CD4-positive, alpha-beta memory T cell (primary cell): ENCODE measurements around the gene MBNL1. TPM values are rescaled to one million over a fixed set of nuclear protein-coding genes. Genes with fewer than 3 reads are reported as not detected.
A peak's percentile ranks its signal among the peaks of the same experiment; 100 is the strongest.

Experiments
- CTCF ChIA-PET: fragments of 350-600 bp; sonication (Branson Sonifier 250); formaldehyde crosslinking; loops from one replicate; lab custom pipeline; 2021; ENCODE audit warnings: inconsistent platforms; ENCODE audit not compliant: partially characterized antibody; lab: Charles Lee
- POLR2A ChIA-PET: fragments of 350-600 bp; sonication (Branson Sonifier 250); formaldehyde crosslinking; loops from one replicate; lab custom pipeline; 2021; ENCODE audit not compliant: partially characterized antibody; lab: Charles Lee
- DNase-seq, 5 donors: peaks; one replicate each; pipeline versions ENCODE4 v3.0.0 to v3.0.0-alpha.2; 2020 to 2022; ENCODE audit warnings: mixed read lengths in 1 of 5
- H3K27ac ChIP-seq: one replicate; pipeline ENCODE4 v1.7.0; 2013; ENCODE audit warnings: low read depth, low read length
- H3K27me3 ChIP-seq: 2 replicates; pipeline ENCODE4 v1.7.0; 2013; ENCODE audit warnings: mild to moderate bottlenecking, low read length, moderate library complexity; ENCODE audit not compliant: insufficient read depth
- H3K36me3 ChIP-seq: 2 replicates; pipeline ENCODE4 v1.7.0; 2013; ENCODE audit warnings: mild to moderate bottlenecking, low read length, moderate library complexity; ENCODE audit not compliant: insufficient read depth
- H3K4me1 ChIP-seq: 2 replicates; pipeline ENCODE4 v1.7.0; 2013; ENCODE audit warnings: mild to moderate bottlenecking, low read length, moderate library complexity; ENCODE audit not compliant: insufficient read depth
- H3K4me3 ChIP-seq, 2 donors: one replicate each; pipeline ENCODE4 v1.7.0; 2013; ENCODE audit warnings: low read length in 2 of 2, mild to moderate bottlenecking in 1 of 2
- H3K9me3 ChIP-seq, 2 donors: one replicate each; pipeline ENCODE4 v1.7.0; 2013; ENCODE audit warnings: low read length in 2 of 2, control low read depth in 1 of 2; ENCODE audit not compliant: control insufficient read depth in 1 of 2
- H3K27ac Mint-ChIP-seq, 7 donors: one replicate each; pipeline ENCODE4 v1.8.0; 2020 to 2021; ENCODE audit warnings: mixed read lengths in 7 of 7, mild to moderate bottlenecking in 6 of 7, inconsistent platforms in 3 of 7, moderate library complexity in 3 of 7
- H3K27me3 Mint-ChIP-seq, 2 donors: one replicate each; pipeline ENCODE4 v1.8.0; 2020 to 2021; ENCODE audit warnings: mixed read lengths in 2 of 2
- H3K36me3 Mint-ChIP-seq, 2 donors: one replicate each; pipeline ENCODE4 v1.8.0; 2020 to 2021; ENCODE audit warnings: mixed read lengths in 2 of 2, inconsistent platforms in 1 of 2, mild to moderate bottlenecking in 1 of 2
- H3K4me1 Mint-ChIP-seq, 4 donors: one replicate each; pipeline ENCODE4 v1.8.0; 2020 to 2021; ENCODE audit warnings: mixed read lengths in 4 of 4, mild to moderate bottlenecking in 1 of 4
- H3K4me3 Mint-ChIP-seq, 8 donors: one replicate each; pipeline ENCODE4 v1.8.0; 2020 to 2021; ENCODE audit warnings: mixed read lengths in 8 of 8, mild to moderate bottlenecking in 7 of 8, moderate library complexity in 6 of 8, inconsistent platforms in 3 of 8
- H3K9me3 Mint-ChIP-seq, 8 donors: one replicate each; pipeline ENCODE4 v1.8.0; 2020 to 2021; ENCODE audit warnings: mixed read lengths in 8 of 8, mild to moderate bottlenecking in 5 of 8, inconsistent platforms in 3 of 8, moderate library complexity in 1 of 8
- intact Hi-C: fragments of 100-400 bp; cut with micrococcal nuclease; formaldehyde crosslinking; loops from one replicate; pipeline ENCODE4 v1.15.1; 2023
- polyA plus RNA-seq, 2 donors: library from polyadenylated mRNA; unstranded; fragments of 300-500 nt; fragmentation: Illumina TruSeq; gene quantifications; one replicate each; pipeline ENCODE4 v1.2.3, GENCODE V29; 2021
- total RNA-seq, 2 experiments: library from RNA; stranded (reverse); gene quantifications; one replicate each; pipeline ENCODE4 v1.2.3, GENCODE V29; 2021

The MBNL1 gene
- total and polyA plus RNA-seq, 4 experiments from 2014 or later: 289 to 430 (median 361) TPM

GRCh38 chr3:152382312-152383135 lies 113.8 kb downstream of the MBNL1 start:
- DNase-seq: no peak
- ChIA-PET POLR2A (interaction anchor here (0.8 to 1.8 kb wide), 7 partner anchors 9 to 139 kb away, joined by 3 to 6 read pairs (median 3); no protein-coding TSS in a partner anchor), CTCF (interaction anchor here (1.2 to 1.4 kb wide), 2 partner anchors 9 to 199 kb away, joined by 3 to 5 read pairs; no protein-coding TSS in a partner anchor)
- Mint-ChIP-seq H3K27me3 (no peaks in the 10 kb centered on the region), H3K4me1 (peaks cover 55 to 92% (median 72%) of the 10 kb centered on the region in 4 donors), H3K36me3 (peaks cover 18 to 41% of the 10 kb centered on the region in 2 donors), H3K9me3 (peaks cover 0 to 1% (median 0%) of the 10 kb centered on the region in 8 donors), H3K27ac (peak overlapping the region; percentile 67 to 90 (median 88)), H3K4me3 (peak overlapping the region; percentile 12 to 90 (median 80))
- Histone ChIP-seq H3K9me3 (no peaks in the 10 kb centered on the region), H3K36me3 (no peaks in the 10 kb centered on the region), H3K4me3 (no peak overlapping the region), H3K27ac (peak overlapping the region; percentile 43), H3K27me3 (no peaks in the 10 kb centered on the region), H3K4me1 (peaks cover 97% of the 10 kb centered on the region)
- intact Hi-C loops: loop anchor here (1.0 to 5.0 kb wide), 2 partner anchors 7 to 60 kb away; no protein-coding TSS in a partner anchor

- no peaks in the 10 kb centered on the region for H3K27me3 ChIP-seq
- H3K9me3 Mint-ChIP-seq: no peaks in the 10 kb centered on the region
- H3K9me3 ChIP-seq: no peaks in the 10 kb centered on the region
- H3K27ac Mint-ChIP-seq: peak overlapping the region; percentile 43 to 90 (median 67)
- no peak overlapping the region for H3K4me3 ChIP-seq
- peaks cover 52 to 92% (median 72%) of the 10 kb centered on the region in 4 donors for H3K4me1 Mint-ChIP-seq
- ChIA-PET POLR2A (interaction anchor here (0.8 to 1.8 kb wide), 5 partner anchors 10 to 140 kb away, joined by 3 to 5 read pairs (median 3); no protein-coding TSS in a partner anchor), CTCF (interaction anchor here (1.4 kb wide), 1 partner anchor 199 kb away, joined by 3 read pairs; no protein-coding TSS in a partner anchor)
- peak overlapping the region in 6 of 8 donors; percentile 26 to 90 (median 61) for H3K4me3 Mint-ChIP-seq
- peak overlapping the region; percentile 43 for H3K27ac ChIP-seq
- no peaks in the 10 kb centered on the region for H3K27me3 Mint-ChIP-seq
- peaks cover 95% of the 10 kb centered on the region for H3K4me1 ChIP-seq
- H3K36me3 Mint-ChIP-seq: peaks cover 13 to 41% of the 10 kb centered on the region in 2 donors
- no peak for DNase-seq
- no peaks in the 10 kb centered on the region for H3K36me3 ChIP-seq
- intact Hi-C loops: loop anchor here (1.0 to 5.0 kb wide), 2 partner anchors 8 to 61 kb away; no protein-coding TSS in a partner anchor
Measured at GRCh38 chr3:152383136-152383606, 114.4 kb downstream of the MBNL1 start.

GRCh38 chr3:152384412-152384811 lies 115.7 kb downstream of the MBNL1 start:
- CTCF ChIA-PET: no interaction called here
- intact Hi-C loops: loop anchor here (5.0 kb wide), 1 partner anchor 62 kb away; no protein-coding TSS in a partner anchor
- Mint-ChIP-seq H3K4me3 (peak overlapping the region in 4 of 8 donors; percentile 29 to 69 (median 44)), H3K27ac (peak overlapping the region; percentile 22 to 73 (median 59)), H3K9me3 (no peaks in the 10 kb centered on the region), H3K36me3 (peaks cover 18 to 43% of the 10 kb centered on the region in 2 donors), H3K27me3 (no peaks in the 10 kb centered on the region), H3K4me1 (peaks cover 53 to 95% (median 74%) of the 10 kb centered on the region in 4 donors)
- DNase-seq: no peak
- H3K4me1 ChIP-seq: peaks cover 92% of the 10 kb centered on the region
- POLR2A ChIA-PET: no interaction called here
- no peaks in the 10 kb centered on the region for H3K9me3 ChIP-seq
- H3K27ac ChIP-seq: peak overlapping the region; percentile 19
- no peaks in the 10 kb centered on the region for H3K27me3 ChIP-seq
- H3K4me3 ChIP-seq: no peak overlapping the region
- H3K36me3 ChIP-seq: peaks cover 3% of the 10 kb centered on the region

GRCh38 chr3:152385761-152386160 lies 117.0 kb downstream of the MBNL1 start:
- H3K36me3 Mint-ChIP-seq: peaks cover 22 to 42% of the 10 kb centered on the region in 2 donors
- CTCF ChIA-PET: no interaction called here
- peaks cover 50 to 92% (median 70%) of the 10 kb centered on the region in 4 donors for H3K4me1 Mint-ChIP-seq
- Histone ChIP-seq H3K27me3 (no peaks in the 10 kb centered on the region), H3K9me3 (no peaks in the 10 kb centered on the region), H3K4me3 (no peak overlapping the region), H3K36me3 (peaks cover 4% of the 10 kb centered on the region), H3K4me1 (peaks cover 88% of the 10 kb centered on the region), H3K27ac (peak overlapping the region; percentile 19)
- H3K9me3 Mint-ChIP-seq: no peaks in the 10 kb centered on the region
- peak overlapping the region in 4 of 8 donors; percentile 21 to 74 (median 38) for H3K4me3 Mint-ChIP-seq
- no peaks in the 10 kb centered on the region for H3K27me3 Mint-ChIP-seq
- H3K27ac Mint-ChIP-seq: peak overlapping the region in 6 of 7 donors; percentile 16 to 81 (median 66)
- POLR2A ChIA-PET: no interaction called here
- no peak for DNase-seq
- intact Hi-C loops: no loop called here

- no peak overlapping the region for H3K27ac ChIP-seq
- Mint-ChIP-seq H3K9me3 (no peaks in the 10 kb centered on the region), H3K36me3 (peaks cover 25 to 46% of the 10 kb centered on the region in 2 donors), H3K4me3 (peak overlapping the region in 2 of 8 donors; percentile 34 to 74), H3K27me3 (no peaks in the 10 kb centered on the region), H3K27ac (peak overlapping the region in 6 of 7 donors; percentile 16 to 81 (median 66)), H3K4me1 (peaks cover 51 to 92% (median 72%) of the 10 kb centered on the region in 4 donors)
- CTCF ChIA-PET: no interaction called here
- POLR2A ChIA-PET: interaction anchor here (0.7 to 1.5 kb wide), 3 partner anchors 14 to 117 kb away, joined by 3 read pairs; no protein-coding TSS in a partner anchor
- peaks cover 87% of the 10 kb centered on the region for H3K4me1 ChIP-seq
- H3K9me3 ChIP-seq: no peaks in the 10 kb centered on the region
- H3K27me3 ChIP-seq: no peaks in the 10 kb centered on the region
- H3K4me3 ChIP-seq: no peak overlapping the region
- peaks cover 4% of the 10 kb centered on the region for H3K36me3 ChIP-seq
- intact Hi-C loops: no loop called here
- no peak for DNase-seq
Measured at GRCh38 chr3:152386208-152386607, 117.5 kb downstream of the MBNL1 start.

GRCh38 chr3:152388631-152389030 lies 119.9 kb downstream of the MBNL1 start:
- POLR2A ChIA-PET: interaction anchor here (0.6 to 1.9 kb wide), 2 partner anchors 11 to 73 kb away, joined by 3 to 6 read pairs; no protein-coding TSS in a partner anchor
- Histone ChIP-seq H3K9me3 (no peaks in the 10 kb centered on the region), H3K27ac (no peak overlapping the region), H3K36me3 (peaks cover 4% of the 10 kb centered on the region), H3K4me3 (no peak overlapping the region), H3K27me3 (no peaks in the 10 kb centered on the region), H3K4me1 (peaks cover 88% of the 10 kb centered on the region)
- intact Hi-C loops: no loop called here
- Mint-ChIP-seq H3K36me3 (peaks cover 24 to 54% of the 10 kb centered on the region in 2 donors), H3K9me3 (no peaks in the 10 kb centered on the region), H3K27ac (peak overlapping the region; percentile 5 to 78 (median 38)), H3K4me3 (peak overlapping the region in 3 of 8 donors; percentile 4 to 46 (median 29)), H3K27me3 (no peaks in the 10 kb centered on the region), H3K4me1 (peaks cover 46 to 90% (median 68%) of the 10 kb centered on the region in 4 donors)
- DNase-seq: no peak
- CTCF ChIA-PET: interaction anchor here (0.8 kb wide), 2 partner anchors 14 to 22 kb away, joined by 3 read pairs; no protein-coding TSS in a partner anchor
